ENCODE data around the gene GNG7. TPM values are rescaled to one million over a fixed set of nuclear protein-coding genes. Genes with fewer than 3 reads are reported as not detected.

GNG7 gene
- total and polyA plus RNA-seq, 10 of the 15 experiments (the other 5 are each of a cell fraction or from before 2014, with no cell fraction given), result 1.9 to 13.6 (median 6.5) TPM

- TF ChIP-seq IKZF1 (conservative IDR thresholded peaks at IDR 0.05) (peak; percentile 31; the same call in 1 of the 2 replicates), SPI1 (IDR thresholded peaks at IDR 0.05; ENCODE audit: borderline replicate concordance, insufficient read depth, low read depth, low read length) (peak; percentile 72), IRF4 (IDR thresholded peaks at IDR 0.05; ENCODE audit: low read depth, low read length) (no peak), ZNF207 (IDR thresholded peaks at IDR 0.05; ENCODE audit: borderline replicate concordance) (0 out of 2 replicates have a peak, but pooled peaks have one; percentile 21), MEF2B (IDR thresholded peaks at IDR 0.05; ENCODE audit: partially characterized antibody, poor library complexity, severe bottlenecking) (no peak), IKZF2 (IDR thresholded peaks at IDR 0.05) (0 out of 4 replicates have a peak, but pooled peaks of 1 of the 2 experiments have one; percentile 36), BACH1 (IDR thresholded peaks at IDR 0.05; ENCODE audit: borderline replicate concordance) (no peak), HDAC6 (IDR thresholded peaks at IDR 0.05; ENCODE audit: unreplicated experiment) (no peak), MYC (IDR thresholded peaks at IDR 0.05; ENCODE audit: insufficient read depth, insufficient read length, insufficient replicate concordance, low read length, severe bottlenecking) (no peak), E4F1 (IDR thresholded peaks at IDR 0.05; ENCODE audit: borderline replicate concordance, partially characterized antibody) (no peak), SMAD5 (IDR thresholded peaks at IDR 0.05; ENCODE audit: low read depth) (no peak), ZNF24 (IDR thresholded peaks at IDR 0.05) (no peak), ZNF217 (IDR thresholded peaks at IDR 0.05) (peak; percentile 61), ZNF384 (IDR thresholded peaks at IDR 0.05; ENCODE audit: borderline replicate concordance, low read depth, low read length) (peak; percentile 16; the same call in 1 of the 2 replicates), ZNF274 (IDR thresholded peaks at IDR 0.05; ENCODE audit: insufficient read depth, insufficient read length) (no peak), CREM (IDR thresholded peaks at IDR 0.05; ENCODE audit: low read depth) (peak; percentile 32; the same call in 1 of the 2 replicates), CBFB (IDR thresholded peaks at IDR 0.05; ENCODE audit: low read depth) (peak; percentile 72), EED (IDR thresholded peaks at IDR 0.05; ENCODE audit: low read depth) (peak; percentile 18; the same call in 1 of the 2 replicates), TCF3 (IDR thresholded peaks at IDR 0.05; ENCODE audit: borderline replicate concordance, insufficient read depth, low read depth, low read length) (no peak), SKIL (IDR thresholded peaks at IDR 0.05; ENCODE audit: low read depth, poor library complexity, severe bottlenecking) (peak; percentile 52), TARDBP (IDR thresholded peaks at IDR 0.05; ENCODE audit: borderline replicate concordance) (peak; percentile 97)
- TF ChIP-seq, protein P1, sequence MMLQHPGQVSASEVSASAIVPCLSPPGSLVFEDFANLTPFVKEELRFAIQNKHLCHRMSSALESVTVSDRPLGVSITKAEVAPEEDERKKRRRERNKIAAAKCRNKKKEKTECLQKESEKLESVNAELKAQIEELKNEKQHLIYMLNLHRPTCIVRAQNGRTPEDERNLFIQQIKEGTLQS (IDR thresholded peaks at IDR 0.05; ENCODE audit: borderline replicate concordance, extremely low read depth, low read depth, low read length), result peak; percentile 29; the same call in 1 of the 2 replicates
These were observed 71.2 kb downstream of the GNG7 start (continued) for GRCh38 chr19:2631213-2631821.

Data from GM12878 (cell line).